Measurements from ENCODE around the gene TMEM59L.

The TMEM59L gene

GRCh38 chr19:18608102-18608804 is 4.4 kb upstream of the TMEM59L start:
- POLR2A ChIA-PET: interaction anchor here (1.2 kb wide), 1 partner anchor 51 kb away, joined by 3 read pairs; the partner anchor contains the start of gene KXD1
- CTCF ChIA-PET: interaction anchor here (0.6 kb wide), 1 partner anchor 240 kb away, joined by 3 read pairs; no protein-coding TSS in a partner anchor
- DNase-seq (ENCODE audit: extremely low spot score): no peak
- TF ChIP-seq ARNT (IDR thresholded peaks at IDR 0.05) (no peak), SUZ12 (IDR thresholded peaks at IDR 0.05) (no peak), FOXA1 (IDR thresholded peaks at IDR 0.05) (no peak), FOXK2 (IDR thresholded peaks at IDR 0.05) (no peak), L3MBTL2 (conservative IDR thresholded peaks at IDR 0.05) (no peak), FOXM1 (IDR thresholded peaks at IDR 0.05; ENCODE audit: borderline replicate concordance) (no peak), CTBP1 (IDR thresholded peaks at IDR 0.05; ENCODE audit: borderline replicate concordance) (no peak), HDGF (IDR thresholded peaks at IDR 0.05; ENCODE audit: borderline replicate concordance) (no peak), LEF1 (IDR thresholded peaks at IDR 0.05; ENCODE audit: borderline replicate concordance) (no peak), ELF4 (IDR thresholded peaks at IDR 0.05) (no peak), PKNOX1 (IDR thresholded peaks at IDR 0.05) (no peak), SP1 (IDR thresholded peaks at IDR 0.05) (no peak)

GRCh38 chr19:18608805-18609716 is 3.6 kb upstream of the TMEM59L start:
- ChIA-PET CTCF (no interaction called here), POLR2A (interaction anchor here (1.2 kb wide), 1 partner anchor 52 kb away, joined by 3 read pairs; the partner anchor contains the start of gene KXD1)
- no peak for DNase-seq (ENCODE audit: extremely low spot score)
- TF ChIP-seq FOXK2 (IDR thresholded peaks at IDR 0.05) (no peak), CTBP1 (IDR thresholded peaks at IDR 0.05; ENCODE audit: borderline replicate concordance) (no peak), ELF4 (IDR thresholded peaks at IDR 0.05) (no peak), ZNF384 (IDR thresholded peaks at IDR 0.05) (no peak), ARNT (IDR thresholded peaks at IDR 0.05) (no peak), FOXM1 (IDR thresholded peaks at IDR 0.05; ENCODE audit: borderline replicate concordance) (no peak), PKNOX1 (IDR thresholded peaks at IDR 0.05) (no peak), BHLHE40 (IDR thresholded peaks at IDR 0.05; ENCODE audit: borderline replicate concordance) (no peak), HDGF (IDR thresholded peaks at IDR 0.05; ENCODE audit: borderline replicate concordance) (no peak)

GRCh38 chr19:18609717-18610051 is 3.0 kb upstream of the TMEM59L start:
- ChIA-PET CTCF (no interaction called here), POLR2A (no interaction called here)
- no peak for DNase-seq (ENCODE audit: extremely low spot score)
- TF ChIP-seq PKNOX1 (IDR thresholded peaks at IDR 0.05): no peak
- TF ChIP-seq ZNF384 (IDR thresholded peaks at IDR 0.05): no peak
- TF ChIP-seq ARNT (IDR thresholded peaks at IDR 0.05): no peak
- no peak for TF ChIP-seq SUZ12 (IDR thresholded peaks at IDR 0.05)
- no peak for TF ChIP-seq FOXA1 (IDR thresholded peaks at IDR 0.05)
- TF ChIP-seq NFRKB (IDR thresholded peaks at IDR 0.05): no peak
- no peak for TF ChIP-seq HDGF (IDR thresholded peaks at IDR 0.05; ENCODE audit: borderline replicate concordance)
- no peak for TF ChIP-seq CTBP1 (IDR thresholded peaks at IDR 0.05; ENCODE audit: borderline replicate concordance)
- TF ChIP-seq FOXM1 (IDR thresholded peaks at IDR 0.05; ENCODE audit: borderline replicate concordance): no peak

- no peak for TF ChIP-seq BHLHE40 (IDR thresholded peaks at IDR 0.05; ENCODE audit: borderline replicate concordance)
- no peak for TF ChIP-seq SUZ12 (IDR thresholded peaks at IDR 0.05)
- TF ChIP-seq CTBP1 (IDR thresholded peaks at IDR 0.05; ENCODE audit: borderline replicate concordance): no peak
- TF ChIP-seq ZNF384 (IDR thresholded peaks at IDR 0.05): no peak
- TF ChIP-seq HDGF (IDR thresholded peaks at IDR 0.05; ENCODE audit: borderline replicate concordance): no peak
- TF ChIP-seq PKNOX1 (IDR thresholded peaks at IDR 0.05): no peak
- no peak for TF ChIP-seq L3MBTL2 (conservative IDR thresholded peaks at IDR 0.05)
- POLR2A ChIA-PET: no interaction called here
- CTCF ChIA-PET: no interaction called here
- no peak for DNase-seq (ENCODE audit: extremely low spot score)
Observed at GRCh38 chr19:18610245-18610555, 2.5 kb upstream of the TMEM59L start.

GRCh38 chr19:18610556-18611326 is 1.9 kb upstream of the TMEM59L start:
- CTCF ChIA-PET: no interaction called here
- POLR2A ChIA-PET: no interaction called here
- DNase-seq (ENCODE audit: extremely low spot score): no peak
- TF ChIP-seq SP1 (IDR thresholded peaks at IDR 0.05) (no peak), SUZ12 (IDR thresholded peaks at IDR 0.05) (no peak), HDGF (IDR thresholded peaks at IDR 0.05; ENCODE audit: borderline replicate concordance) (no peak), TARDBP (IDR thresholded peaks at IDR 0.05) (no peak), CTBP1 (IDR thresholded peaks at IDR 0.05; ENCODE audit: borderline replicate concordance) (no peak), FOXK2 (IDR thresholded peaks at IDR 0.05) (no peak), ZNF384 (IDR thresholded peaks at IDR 0.05) (no peak), LEF1 (IDR thresholded peaks at IDR 0.05; ENCODE audit: borderline replicate concordance) (no peak), ARNT (IDR thresholded peaks at IDR 0.05) (no peak), L3MBTL2 (conservative IDR thresholded peaks at IDR 0.05) (no peak), BHLHE40 (IDR thresholded peaks at IDR 0.05; ENCODE audit: borderline replicate concordance) (no peak), FOXA1 (IDR thresholded peaks at IDR 0.05) (no peak)
